Measurements from ENCODE around the gene SNAPC1. TPM values are rescaled to one million over a fixed set of nuclear protein-coding genes. Genes with fewer than 3 reads are reported as not detected.

Gene SNAPC1
- total RNA-seq, 1 donor from 2014 or later, result 5.6 TPM

DNA sequence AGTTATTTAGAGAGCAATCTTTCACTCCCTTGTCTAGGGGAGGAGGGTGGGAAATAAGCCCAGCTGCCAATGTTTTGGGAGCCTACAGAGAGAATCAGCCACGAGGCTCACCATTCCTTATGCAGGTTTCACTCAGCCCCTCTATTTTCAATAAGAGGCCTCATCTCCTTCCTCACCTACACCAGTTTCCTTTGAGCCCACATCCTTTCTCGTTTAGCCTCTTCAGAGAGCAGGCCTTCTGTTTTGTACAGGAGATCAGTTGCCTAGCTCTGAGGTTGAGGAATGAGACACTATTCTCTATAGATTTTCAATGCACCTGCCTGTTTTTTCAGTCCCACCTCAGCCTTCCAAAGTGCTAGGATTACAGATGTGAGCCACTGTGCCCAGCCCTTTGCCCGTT is 17.9 kb downstream of the SNAPC1 start:
- Mint-ChIP-seq H3K27ac (no peak overlapping the region), H3K4me1 (ENCODE audit: unreplicated experiment) (no peaks in the 10 kb centered on the region), H3K9me3 (no peaks in the 10 kb centered on the region), H3K36me3 (peaks cover 34% of the 10 kb centered on the region), H3K4me3 (no peak overlapping the region), H3K27me3 (no peaks in the 10 kb centered on the region)
- DNase-seq (ENCODE audit: extremely low spot score, unreplicated experiment), result no peak
- TF ChIP-seq, protein P1, sequence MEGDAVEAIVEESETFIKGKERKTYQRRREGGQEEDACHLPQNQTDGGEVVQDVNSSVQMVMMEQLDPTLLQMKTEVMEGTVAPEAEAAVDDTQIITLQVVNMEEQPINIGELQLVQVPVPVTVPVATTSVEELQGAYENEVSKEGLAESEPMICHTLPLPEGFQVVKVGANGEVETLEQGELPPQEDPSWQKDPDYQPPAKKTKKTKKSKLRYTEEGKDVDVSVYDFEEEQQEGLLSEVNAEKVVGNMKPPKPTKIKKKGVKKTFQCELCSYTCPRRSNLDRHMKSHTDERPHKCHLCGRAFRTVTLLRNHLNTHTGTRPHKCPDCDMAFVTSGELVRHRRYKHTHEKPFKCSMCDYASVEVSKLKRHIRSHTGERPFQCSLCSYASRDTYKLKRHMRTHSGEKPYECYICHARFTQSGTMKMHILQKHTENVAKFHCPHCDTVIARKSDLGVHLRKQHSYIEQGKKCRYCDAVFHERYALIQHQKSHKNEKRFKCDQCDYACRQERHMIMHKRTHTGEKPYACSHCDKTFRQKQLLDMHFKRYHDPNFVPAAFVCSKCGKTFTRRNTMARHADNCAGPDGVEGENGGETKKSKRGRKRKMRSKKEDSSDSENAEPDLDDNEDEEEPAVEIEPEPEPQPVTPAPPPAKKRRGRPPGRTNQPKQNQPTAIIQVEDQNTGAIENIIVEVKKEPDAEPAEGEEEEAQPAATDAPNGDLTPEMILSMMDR (conservative IDR thresholded peaks at IDR 0.05), result no peak

DNA sequence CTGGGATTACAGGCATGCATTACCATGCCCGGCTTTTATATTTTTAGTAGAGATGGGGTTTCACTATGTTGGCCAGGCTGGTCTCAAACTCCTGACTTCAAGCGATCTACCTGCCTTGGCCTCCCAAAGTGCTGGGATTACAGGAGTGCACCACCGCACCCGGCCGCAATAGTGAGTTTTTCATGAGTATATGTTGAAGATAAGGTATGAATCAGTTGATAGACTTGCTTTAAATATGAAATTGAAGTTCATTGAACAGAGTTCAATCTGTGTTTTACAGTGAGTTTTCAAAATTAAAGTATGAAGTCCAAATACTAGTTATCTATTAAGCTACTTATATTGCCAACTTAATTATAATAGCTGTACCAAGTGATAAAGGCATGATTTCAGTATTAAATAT is 35.1 kb downstream of the SNAPC1 start:
- Mint-ChIP-seq H3K9me3 (no peaks in the 10 kb centered on the region), H3K36me3 (peaks cover 4% of the 10 kb centered on the region), H3K4me3 (no peak overlapping the region), H3K27me3 (no peaks in the 10 kb centered on the region), H3K4me1 (ENCODE audit: unreplicated experiment) (peaks cover 5% of the 10 kb centered on the region), H3K27ac (no peak overlapping the region)
- TF ChIP-seq, protein P1 (conservative IDR thresholded peaks at IDR 0.05), result no peak
- DNase-seq (ENCODE audit: extremely low spot score, unreplicated experiment), result no peak

DNA sequence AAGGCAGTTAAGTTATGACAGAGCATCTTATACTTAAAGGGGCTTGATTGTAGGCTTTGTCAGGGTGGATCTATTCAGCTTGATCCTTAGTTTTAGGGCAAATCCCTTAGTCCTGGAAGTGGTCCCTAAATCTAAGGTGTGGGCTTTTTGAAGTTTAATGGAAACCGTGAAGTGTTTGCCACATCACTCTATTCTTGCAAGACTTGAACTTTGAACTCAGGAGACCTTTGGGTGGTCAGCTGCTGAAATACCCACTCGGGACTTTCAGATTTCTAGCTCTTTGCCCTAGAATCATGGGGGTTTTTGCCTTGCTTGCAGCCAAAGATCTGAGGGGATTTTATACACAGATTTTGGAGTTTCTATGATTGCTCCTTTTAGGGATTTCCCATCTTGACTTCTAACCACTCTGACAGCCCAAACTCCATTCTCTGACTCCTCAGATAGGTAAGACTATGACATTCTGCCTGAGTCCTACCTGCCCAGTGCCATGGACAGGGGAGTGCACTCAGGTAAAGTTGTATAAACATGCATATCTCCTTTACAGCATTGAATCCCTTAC is 39.9 kb downstream of the SNAPC1 start:
- DNase-seq (ENCODE audit: extremely low spot score, unreplicated experiment), result no peak
- no peaks in the 10 kb centered on the region for H3K27me3 Mint-ChIP-seq
- H3K36me3 Mint-ChIP-seq, result no peaks in the 10 kb centered on the region
- no peaks in the 10 kb centered on the region for H3K9me3 Mint-ChIP-seq
- H3K4me1 Mint-ChIP-seq (ENCODE audit: unreplicated experiment), result peaks cover 9% of the 10 kb centered on the region
- no peak overlapping the region for H3K27ac Mint-ChIP-seq
- H3K4me3 Mint-ChIP-seq, result no peak overlapping the region
- TF ChIP-seq, protein P1 (conservative IDR thresholded peaks at IDR 0.05), result no peak

DNA sequence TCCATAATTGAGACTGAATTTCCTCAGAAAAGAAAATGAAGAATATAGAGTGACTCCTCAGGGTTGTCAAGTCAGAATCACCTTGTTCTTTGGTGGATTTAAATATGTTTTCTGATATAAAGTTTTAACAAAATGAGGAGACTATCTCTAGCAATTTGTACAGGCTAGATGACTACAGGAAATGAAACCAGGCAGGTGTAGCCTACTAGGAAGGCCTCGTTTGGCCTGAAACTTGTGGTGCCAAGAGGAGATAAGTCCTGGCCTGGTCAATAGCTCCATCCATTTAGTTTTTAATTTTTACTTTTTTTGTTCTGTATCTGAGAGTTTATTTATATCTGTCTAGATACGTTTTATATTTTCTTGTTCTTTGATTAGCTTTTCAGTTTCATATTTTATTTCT is 41.5 kb downstream of the SNAPC1 start:
- H3K36me3 Mint-ChIP-seq, result no peaks in the 10 kb centered on the region
- DNase-seq (ENCODE audit: extremely low spot score, unreplicated experiment), result no peak
- H3K9me3 Mint-ChIP-seq, result no peaks in the 10 kb centered on the region
- TF ChIP-seq, protein P1 (conservative IDR thresholded peaks at IDR 0.05), result no peak
- peaks cover 7% of the 10 kb centered on the region for H3K4me1 Mint-ChIP-seq (ENCODE audit: unreplicated experiment)
- H3K27me3 Mint-ChIP-seq, result peaks cover 9% of the 10 kb centered on the region
- no peak overlapping the region for H3K27ac Mint-ChIP-seq
- no peak overlapping the region for H3K4me3 Mint-ChIP-seq

DNA sequence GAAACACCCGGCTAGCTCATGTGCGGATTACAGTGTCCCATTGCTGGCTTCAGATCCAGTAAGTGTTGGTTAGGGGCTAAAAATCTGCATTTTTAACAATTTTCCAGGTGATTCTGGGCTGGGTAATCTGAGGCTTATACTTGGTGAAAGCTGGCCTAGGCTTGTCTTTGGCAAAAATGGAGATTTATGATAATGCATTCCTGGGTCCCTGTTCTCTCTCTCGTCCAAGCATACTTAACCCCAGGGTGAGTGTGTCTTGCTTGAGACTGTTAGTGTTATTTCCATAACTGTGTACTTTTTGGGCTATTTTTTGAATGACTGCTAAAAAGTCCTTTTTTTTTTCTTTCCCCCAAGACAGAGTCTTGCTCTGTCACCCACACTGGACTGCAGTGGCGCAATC is 43.2 kb downstream of the SNAPC1 start:
- no peaks in the 10 kb centered on the region for H3K36me3 Mint-ChIP-seq
- TF ChIP-seq, protein P1 (conservative IDR thresholded peaks at IDR 0.05), result no peak
- H3K9me3 Mint-ChIP-seq, result no peaks in the 10 kb centered on the region
- no peak overlapping the region for H3K27ac Mint-ChIP-seq
- peaks cover 4% of the 10 kb centered on the region for H3K4me1 Mint-ChIP-seq (ENCODE audit: unreplicated experiment)
- no peak for DNase-seq (ENCODE audit: extremely low spot score, unreplicated experiment)
- peaks cover 18% of the 10 kb centered on the region for H3K27me3 Mint-ChIP-seq
- H3K4me3 Mint-ChIP-seq, result no peak overlapping the region

All from type B pancreatic cell (in vitro differentiated cells).